ENCODE data around the gene LSAMP. TPM values are rescaled to one million over a fixed set of nuclear protein-coding genes. Genes with fewer than 3 reads are reported as not detected.

Gene LSAMP
- total and polyA plus RNA-seq, 2 of the 13 experiments (the other 11 are each of a cell fraction or from before 2014, with no cell fraction given) = not detected

DNA sequence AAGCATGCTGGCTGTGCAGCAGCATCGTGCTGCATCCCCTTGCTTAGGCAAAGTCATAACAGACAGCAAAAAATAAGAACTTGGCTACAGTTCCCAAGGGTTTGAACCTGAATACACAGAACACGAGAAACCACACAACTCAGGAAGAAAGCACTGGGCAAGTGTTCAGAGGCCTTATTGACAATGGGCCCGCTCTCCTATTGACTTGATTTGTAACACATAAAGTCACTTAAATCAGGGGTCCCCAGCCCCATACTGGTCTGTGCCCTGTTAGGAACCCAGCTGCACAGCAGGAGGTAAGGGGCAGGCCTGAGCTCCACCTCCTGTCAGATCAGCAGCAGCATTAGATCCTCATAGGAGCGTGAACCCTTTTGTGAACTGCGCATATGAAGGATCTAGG lies 145.1 kb downstream of the LSAMP start (continued):
- no peak for TF ChIP-seq ZFAT (CRISPR knock-in tag; conservative IDR thresholded peaks at IDR 0.05)
- no peak for TF ChIP-seq AFF4 (CRISPR knock-in tag; IDR thresholded peaks at IDR 0.05)
- TF ChIP-seq, protein P1, sequence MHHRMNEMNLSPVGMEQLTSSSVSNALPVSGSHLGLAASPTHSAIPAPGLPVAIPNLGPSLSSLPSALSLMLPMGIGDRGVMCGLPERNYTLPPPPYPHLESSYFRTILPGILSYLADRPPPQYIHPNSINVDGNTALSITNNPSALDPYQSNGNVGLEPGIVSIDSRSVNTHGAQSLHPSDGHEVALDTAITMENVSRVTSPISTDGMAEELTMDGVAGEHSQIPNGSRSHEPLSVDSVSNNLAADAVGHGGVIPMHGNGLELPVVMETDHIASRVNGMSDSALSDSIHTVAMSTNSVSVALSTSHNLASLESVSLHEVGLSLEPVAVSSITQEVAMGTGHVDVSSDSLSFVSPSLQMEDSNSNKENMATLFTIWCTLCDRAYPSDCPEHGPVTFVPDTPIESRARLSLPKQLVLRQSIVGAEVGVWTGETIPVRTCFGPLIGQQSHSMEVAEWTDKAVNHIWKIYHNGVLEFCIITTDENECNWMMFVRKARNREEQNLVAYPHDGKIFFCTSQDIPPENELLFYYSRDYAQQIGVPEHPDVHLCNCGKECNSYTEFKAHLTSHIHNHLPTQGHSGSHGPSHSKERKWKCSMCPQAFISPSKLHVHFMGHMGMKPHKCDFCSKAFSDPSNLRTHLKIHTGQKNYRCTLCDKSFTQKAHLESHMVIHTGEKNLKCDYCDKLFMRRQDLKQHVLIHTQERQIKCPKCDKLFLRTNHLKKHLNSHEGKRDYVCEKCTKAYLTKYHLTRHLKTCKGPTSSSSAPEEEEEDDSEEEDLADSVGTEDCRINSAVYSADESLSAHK (CRISPR knock-in tag; IDR thresholded peaks at IDR 0.05; ENCODE audit: borderline replicate concordance) = no peak
- TF ChIP-seq TEAD3 (CRISPR knock-in tag; optimal IDR thresholded peaks at IDR 0.05; ENCODE audit: borderline replicate concordance) = no peak
- no peak for TF ChIP-seq GLMP (CRISPR knock-in tag; IDR thresholded peaks at IDR 0.05; ENCODE audit: borderline replicate concordance)

GRCh38 chr3:116299646-116300081 lies 145.6 kb downstream of the LSAMP start:
- in situ Hi-C loops (cut with HindIII; ENCODE audit: extremely low pct_ligation_motif_present, low pct_unique_long_range_greater_than_20kb) = no loop called here
- no peak for ATAC-seq
- Histone ChIP-seq H3K4me1 (ENCODE audit: insufficient read depth, low read length) (no peaks in the 10 kb centered on the region), H4K20me1 (ENCODE audit: insufficient read depth, low read length) (no peaks in the 10 kb centered on the region), H3K36me3 (replicated peaks in 1 of 2; ENCODE audit: control insufficient read depth in 1 of 2, insufficient read depth in 2 of 2, low read length in 2 of 2) (no peaks in the 10 kb centered on the region), H3K4me2 (ENCODE audit: low read depth, low read length) (no peak overlapping the region), H3K9ac (ENCODE audit: insufficient read depth, low read depth, low read length) (no peak overlapping the region), H3K27me3 (ENCODE audit: control insufficient read depth in 1 of 2, insufficient read depth in 2 of 2, low read length in 2 of 2) (no peaks in the 10 kb centered on the region), H2AFZ (ENCODE audit: low read length) (no peak overlapping the region), H3K9me3 (ENCODE audit: low read length) (no peaks in the 10 kb centered on the region), H3K4me3 (replicated peaks in 1 of 3; ENCODE audit: insufficient read depth in 1 of 3, low read depth in 2 of 3, low read length in 3 of 3) (no peak overlapping the region), H3K79me2 (ENCODE audit: insufficient read depth, low read length) (no peaks in the 10 kb centered on the region), H3K27ac (ENCODE audit: extremely low read length, insufficient read depth, low read length) (no peak overlapping the region)
- BruUV-seq (replicated peaks) = no TSS peak
- WGBS (ENCODE audit: low lambda C conversion rate) = 46% methylated on average over 3 of the region's 3 CpGs
- ChIA-PET CTCF (ENCODE audit: low intra/inter-chr PET ratio, low total read pairs) (no interaction called here), POLR2A (no interaction called here)
- no peak for FAIRE-seq
- intact Hi-C loops (cut with micrococcal nuclease; ENCODE audit: unreplicated experiment) = no loop called here
- no peak for DNase-seq (ENCODE audit: low spot score)
- TF ChIP-seq GPN1 (CRISPR knock-in tag; IDR thresholded peaks at IDR 0.05; ENCODE audit: borderline replicate concordance) = no peak
- TF ChIP-seq AGO2 (optimal IDR thresholded peaks at IDR 0.05; ENCODE audit: low read depth, low read length) = no peak
- no peak for TF ChIP-seq ZKSCAN8 (CRISPR knock-in tag; IDR thresholded peaks at IDR 0.05; ENCODE audit: borderline replicate concordance)
- TF ChIP-seq JUNB (CRISPR knock-in tag; IDR thresholded peaks at IDR 0.05; ENCODE audit: borderline replicate concordance) = no peak
- no peak for TF ChIP-seq ZNF44 (CRISPR knock-in tag; IDR thresholded peaks at IDR 0.05)
- no peak for TF ChIP-seq ZNF468 (CRISPR knock-in tag; IDR thresholded peaks at IDR 0.05)
- TF ChIP-seq MLLT10 (CRISPR knock-in tag; IDR thresholded peaks at IDR 0.05) = no peak
- no peak for TF ChIP-seq ZNF558 (CRISPR knock-in tag; IDR thresholded peaks at IDR 0.05; ENCODE audit: borderline replicate concordance)
- no peak for TF ChIP-seq ZNF331 (CRISPR knock-in tag; IDR thresholded peaks at IDR 0.05)
- no peak for TF ChIP-seq SETDB1 (CRISPR knock-in tag; IDR thresholded peaks at IDR 0.05; ENCODE audit: borderline replicate concordance)

All from HepG2 (cell line).